ENCODE results near the gene TRMO.

The TRMO gene

DNA sequence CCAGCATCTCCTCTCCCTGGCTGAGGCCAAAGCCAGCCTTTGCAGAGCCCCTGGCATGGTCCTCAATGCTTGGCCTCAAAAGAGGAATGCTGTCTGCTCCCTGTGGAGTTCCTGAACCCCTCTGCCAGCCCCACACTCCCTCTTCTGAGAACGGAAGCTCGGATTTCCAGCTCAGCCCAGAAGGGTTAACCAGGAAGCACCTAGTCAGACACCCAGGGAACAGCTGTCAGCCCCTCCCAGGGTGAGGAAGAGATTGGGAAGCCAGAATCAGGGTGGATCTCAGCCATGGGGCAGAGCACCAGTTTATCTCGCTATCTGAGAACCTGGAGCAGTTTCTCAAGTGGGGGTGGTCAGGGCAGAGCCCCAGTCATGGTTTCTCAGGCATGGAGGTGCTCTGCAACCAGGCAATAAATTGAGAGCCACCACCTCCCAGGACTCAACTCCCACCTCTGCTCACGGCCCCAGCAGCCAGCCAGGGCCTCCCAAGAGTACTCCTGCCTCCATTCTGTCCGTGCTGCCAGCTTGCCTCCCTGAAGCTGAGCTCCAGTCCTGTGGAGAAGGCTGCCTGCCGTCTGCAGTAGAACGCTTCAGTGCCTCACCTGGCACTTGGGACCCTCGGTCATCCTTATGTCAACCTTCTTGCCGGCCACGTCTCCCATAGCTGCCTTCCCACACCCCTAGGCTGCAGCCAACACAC lies 61.7 kb downstream of the TRMO start:
- DNase-seq (ENCODE audit: low read depth in 2 of 3, low spot score in 2 of 3): no peak

GRCh38 chr9:97859346-97859745 lies 63.0 kb downstream of the TRMO start:
- no peak for DNase-seq (ENCODE audit: low read depth in 2 of 3, low spot score in 2 of 3)

DNA sequence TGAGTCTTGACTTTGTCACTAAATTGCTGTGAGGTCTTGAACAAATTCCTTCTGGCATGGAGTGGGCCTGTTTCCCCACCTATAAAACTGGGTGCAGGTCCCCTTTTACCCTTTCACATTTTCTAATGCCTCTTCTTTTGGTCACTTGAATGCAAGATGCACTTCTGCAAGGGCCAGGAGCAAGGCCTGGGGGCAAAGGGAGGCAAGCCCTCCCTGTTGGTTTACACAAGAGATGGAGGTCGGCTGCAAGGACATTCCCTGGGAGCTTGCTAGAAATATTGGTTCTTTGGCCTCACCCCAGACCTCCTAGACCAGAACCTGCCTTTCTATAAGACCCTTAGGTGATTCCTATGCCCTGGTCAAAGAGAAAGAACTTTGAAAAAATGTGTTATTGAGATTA lies 63.5 kb downstream of the TRMO start:
- DNase-seq (ENCODE audit: low read depth in 2 of 3, low spot score in 2 of 3): no peak

- DNase-seq (ENCODE audit: low read depth in 2 of 3, low spot score in 2 of 3): no peak
These were observed 63.9 kb downstream of the TRMO start for GRCh38 chr9:97858393-97858713.

DNA sequence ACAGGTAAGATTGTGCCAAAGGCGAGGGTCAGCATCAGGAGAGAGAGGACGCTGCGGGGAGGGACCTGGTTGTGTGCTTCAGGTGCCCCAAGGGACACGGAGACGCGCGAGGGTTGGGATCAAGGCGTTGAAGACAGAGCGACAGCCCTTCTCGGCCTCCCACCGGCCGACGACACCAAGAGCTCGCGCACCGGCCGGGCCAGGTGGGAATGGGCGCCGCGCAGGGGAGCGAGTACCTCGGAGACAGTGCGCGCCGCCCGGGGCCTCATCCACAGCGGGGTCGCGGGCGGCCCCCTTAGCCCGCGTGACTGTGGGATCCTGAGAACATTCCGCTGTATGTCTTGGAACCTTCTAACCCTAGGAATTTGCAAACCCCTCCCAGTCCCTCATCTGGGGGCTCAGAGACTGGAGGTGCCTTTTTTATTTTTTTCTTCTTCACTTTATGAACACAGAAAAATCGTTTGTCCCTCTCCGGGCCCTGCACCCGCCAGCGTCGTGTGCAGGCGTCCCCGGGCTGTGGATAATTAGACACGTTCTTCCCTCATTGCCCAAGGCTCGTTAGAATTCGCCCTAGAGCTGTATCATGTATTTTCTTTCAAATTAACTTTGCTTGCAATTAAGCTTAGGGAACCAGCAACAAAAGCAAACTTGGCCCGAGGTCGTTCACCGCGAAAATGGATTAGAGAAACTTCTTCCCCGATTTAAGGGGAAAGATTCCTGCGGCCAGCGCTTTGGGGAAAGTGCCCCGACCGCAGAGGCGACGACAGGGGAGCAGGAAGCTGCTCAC lies 64.5 kb downstream of the TRMO start:
- no peak for DNase-seq (ENCODE audit: low read depth in 2 of 3, low spot score in 2 of 3)

DNA sequence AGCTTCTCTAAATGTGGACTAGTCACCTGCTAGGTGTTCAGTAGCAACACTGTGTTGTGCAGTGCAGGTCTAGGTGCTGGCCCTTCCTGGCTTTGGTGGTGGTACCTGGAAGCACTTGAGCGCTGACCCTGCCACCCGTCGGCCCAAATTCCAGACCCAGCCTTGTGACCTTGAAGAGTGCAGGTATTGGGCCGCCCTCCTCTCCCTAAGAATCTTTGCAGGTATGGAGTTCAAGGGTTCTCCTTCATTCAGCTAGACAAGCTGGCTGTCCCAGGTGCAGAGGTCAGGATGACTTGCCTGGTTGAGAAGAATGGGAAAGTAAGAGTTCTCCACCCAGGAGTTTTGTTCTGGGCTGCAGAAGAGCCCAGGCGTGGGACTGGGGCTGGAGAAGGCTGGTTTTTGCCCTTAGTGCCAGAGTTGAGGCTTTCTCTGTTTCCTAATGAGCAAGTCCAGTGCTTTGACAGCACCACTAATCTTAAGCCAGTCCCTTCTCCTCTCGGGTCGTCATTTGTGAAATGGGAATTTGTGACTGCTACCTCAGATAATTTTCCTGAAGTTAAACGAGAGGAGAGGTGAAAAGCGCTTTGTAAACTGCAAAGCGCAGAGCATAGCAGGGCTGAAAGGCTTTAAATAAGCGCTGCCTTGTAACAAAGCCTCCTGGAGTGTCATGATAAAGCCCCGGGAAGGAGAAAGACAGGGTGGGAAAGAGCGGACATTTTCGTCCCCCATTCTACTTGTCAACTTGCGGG lies 65.3 kb downstream of the TRMO start:
- no peak for DNase-seq (ENCODE audit: low read depth in 2 of 3, low spot score in 2 of 3)

GRCh38 chr9:97855899-97856298 lies 66.4 kb downstream of the TRMO start:
- DNase-seq (ENCODE audit: low read depth in 2 of 3, low spot score in 2 of 3): no peak

DNA sequence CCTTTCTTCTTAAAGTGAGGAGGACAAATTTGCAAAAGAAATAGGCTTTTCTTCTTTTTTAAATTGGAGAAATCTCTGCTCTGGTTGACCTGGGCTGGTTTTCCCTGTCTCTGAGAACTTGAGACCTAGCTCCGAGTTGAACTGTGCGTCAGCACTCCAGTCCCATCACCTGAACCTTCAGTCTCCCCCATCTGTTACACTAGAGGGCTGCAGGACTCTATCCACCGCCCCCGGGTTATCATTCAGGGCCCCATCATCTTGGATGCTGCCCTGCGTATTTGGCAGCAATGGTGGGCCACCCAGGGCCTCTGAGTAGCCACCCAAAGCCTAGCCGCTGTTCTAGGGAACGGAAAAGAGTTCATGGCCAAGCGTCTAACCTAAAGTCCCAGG lies 66.8 kb downstream of the TRMO start:
- no peak for DNase-seq (ENCODE audit: low read depth in 2 of 3, low spot score in 2 of 3)

- DNase-seq (ENCODE audit: low read depth in 2 of 3, low spot score in 2 of 3): no peak
These were observed 67.4 kb downstream of the TRMO start for GRCh38 chr9:97854696-97855485.

All from activated CD8-positive, alpha-beta memory T cell treated with anti-CD3 and anti-CD28 coated beads for 48 hours (primary cell).